ENCODE measurements around the gene FAM13B. TPM values are rescaled to one million over a fixed set of nuclear protein-coding genes. Genes with fewer than 3 reads are reported as not detected.
"Not testable (repeated sequence)": the region's sequence is repeated elsewhere in the genome, so short reads cannot be mapped to it uniquely, and the experiment has no call there.

Gene FAM13B
- total RNA-seq, 4 donors from 2014 or later, result 21.9 to 92.4 (median 32.7) TPM

DNA sequence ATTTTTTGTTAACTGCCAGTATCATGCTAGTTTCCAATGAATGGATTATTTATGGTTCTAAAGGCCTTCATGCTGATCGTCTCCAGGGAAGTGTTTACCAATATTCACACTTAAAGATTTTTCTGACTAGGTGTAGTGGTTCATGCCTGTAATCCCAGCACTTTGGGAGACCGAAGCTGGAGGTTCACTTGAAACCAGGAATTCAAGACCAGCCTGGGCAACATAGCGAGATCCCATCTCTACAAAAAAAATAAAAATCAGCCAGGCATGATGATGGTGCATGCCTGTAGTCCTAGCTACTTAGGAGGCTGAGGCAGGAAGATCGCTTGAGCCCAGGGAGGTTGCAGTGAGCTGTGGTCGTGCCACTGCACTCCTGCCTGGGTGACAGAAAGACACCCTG, 43.5 kb downstream of the FAM13B start:
- no peak overlapping the region for H3K27ac ChIP-seq
- no peaks in the 10 kb centered on the region for H3K9me3 ChIP-seq
- peaks cover 0 to 8% (median 0%) of the 10 kb centered on the region in 3 donors for H3K36me3 ChIP-seq
- DNase-seq, result no peak
- no peak overlapping the region for H3K4me3 ChIP-seq
- H3K4me1 ChIP-seq, result no peaks in the 10 kb centered on the region
- TF ChIP-seq, protein P1, sequence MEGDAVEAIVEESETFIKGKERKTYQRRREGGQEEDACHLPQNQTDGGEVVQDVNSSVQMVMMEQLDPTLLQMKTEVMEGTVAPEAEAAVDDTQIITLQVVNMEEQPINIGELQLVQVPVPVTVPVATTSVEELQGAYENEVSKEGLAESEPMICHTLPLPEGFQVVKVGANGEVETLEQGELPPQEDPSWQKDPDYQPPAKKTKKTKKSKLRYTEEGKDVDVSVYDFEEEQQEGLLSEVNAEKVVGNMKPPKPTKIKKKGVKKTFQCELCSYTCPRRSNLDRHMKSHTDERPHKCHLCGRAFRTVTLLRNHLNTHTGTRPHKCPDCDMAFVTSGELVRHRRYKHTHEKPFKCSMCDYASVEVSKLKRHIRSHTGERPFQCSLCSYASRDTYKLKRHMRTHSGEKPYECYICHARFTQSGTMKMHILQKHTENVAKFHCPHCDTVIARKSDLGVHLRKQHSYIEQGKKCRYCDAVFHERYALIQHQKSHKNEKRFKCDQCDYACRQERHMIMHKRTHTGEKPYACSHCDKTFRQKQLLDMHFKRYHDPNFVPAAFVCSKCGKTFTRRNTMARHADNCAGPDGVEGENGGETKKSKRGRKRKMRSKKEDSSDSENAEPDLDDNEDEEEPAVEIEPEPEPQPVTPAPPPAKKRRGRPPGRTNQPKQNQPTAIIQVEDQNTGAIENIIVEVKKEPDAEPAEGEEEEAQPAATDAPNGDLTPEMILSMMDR (IDR thresholded peaks at IDR 0.05), result no peak
- no peak for TF ChIP-seq POLR2A (IDR thresholded peaks at IDR 0.05)
- no peaks in the 10 kb centered on the region for H3K27me3 ChIP-seq

- Histone ChIP-seq H3K4me3 (no peak overlapping the region), H3K27ac (no peak overlapping the region), H3K4me1 (no peaks in the 10 kb centered on the region), H3K9me3 (no peaks in the 10 kb centered on the region), H3K27me3 (no peaks in the 10 kb centered on the region), H3K36me3 (peaks cover 0 to 13% (median 0%) of the 10 kb centered on the region in 3 donors)
- TF ChIP-seq, protein P1 (IDR thresholded peaks at IDR 0.05), result no peak
- TF ChIP-seq POLR2A (IDR thresholded peaks at IDR 0.05), result no peak
- DNase-seq, result no peak
Observed at GRCh38 chr5:137975208-137975607, 57.7 kb downstream of the FAM13B start.

- not testable (repeated sequence) for DNase-seq, H3K4me3 ChIP-seq, H3K9me3 ChIP-seq, H3K27ac ChIP-seq, H3K4me1 ChIP-seq, H3K27me3 ChIP-seq
- H3K36me3 ChIP-seq, result peaks cover 0 to 19% (median 0%) of the 10 kb centered on the region in 3 donors
Observed at GRCh38 chr5:137970384-137970783, 62.5 kb downstream of the FAM13B start.

DNA sequence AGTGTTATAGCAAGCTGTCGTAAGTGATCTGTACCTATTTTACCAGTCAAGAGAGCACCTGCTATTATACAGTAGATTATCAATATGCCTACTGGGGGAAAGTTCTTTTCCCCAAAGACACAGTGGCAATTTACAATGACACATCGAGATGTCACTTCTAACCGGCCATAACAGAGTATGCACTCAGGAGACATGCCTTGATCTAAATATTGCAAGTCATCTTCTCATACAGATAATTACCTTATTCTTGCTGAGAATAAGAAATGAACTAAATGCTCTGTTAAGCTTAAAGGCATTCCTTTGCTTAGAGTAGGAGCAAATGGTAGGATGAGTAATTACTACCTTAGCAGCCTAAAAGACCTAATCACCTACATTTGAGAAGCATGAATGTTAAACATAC, 72.1 kb downstream of the FAM13B start:
- no peak for DNase-seq
- H3K4me1 ChIP-seq, result no peaks in the 10 kb centered on the region
- no peak overlapping the region for H3K4me3 ChIP-seq
- H3K9me3 ChIP-seq, result no peaks in the 10 kb centered on the region
- no peak overlapping the region for H3K27ac ChIP-seq
- peaks cover 0 to 24% (median 0%) of the 10 kb centered on the region in 3 donors for H3K36me3 ChIP-seq
- no peak for TF ChIP-seq POLR2A (IDR thresholded peaks at IDR 0.05)
- TF ChIP-seq, protein P1 (IDR thresholded peaks at IDR 0.05), result no peak
- no peaks in the 10 kb centered on the region for H3K27me3 ChIP-seq

- TF ChIP-seq, protein P1 (IDR thresholded peaks at IDR 0.05), result no peak
- no peak overlapping the region for H3K4me3 ChIP-seq
- no peak overlapping the region for H3K27ac ChIP-seq
- no peaks in the 10 kb centered on the region for H3K4me1 ChIP-seq
- no peaks in the 10 kb centered on the region for H3K27me3 ChIP-seq
- H3K9me3 ChIP-seq, result no peaks in the 10 kb centered on the region
- DNase-seq, result no peak
- peaks cover 0 to 27% (median 0%) of the 10 kb centered on the region in 3 donors for H3K36me3 ChIP-seq
Observed at GRCh38 chr5:137960141-137960540, 72.7 kb downstream of the FAM13B start.

DNA sequence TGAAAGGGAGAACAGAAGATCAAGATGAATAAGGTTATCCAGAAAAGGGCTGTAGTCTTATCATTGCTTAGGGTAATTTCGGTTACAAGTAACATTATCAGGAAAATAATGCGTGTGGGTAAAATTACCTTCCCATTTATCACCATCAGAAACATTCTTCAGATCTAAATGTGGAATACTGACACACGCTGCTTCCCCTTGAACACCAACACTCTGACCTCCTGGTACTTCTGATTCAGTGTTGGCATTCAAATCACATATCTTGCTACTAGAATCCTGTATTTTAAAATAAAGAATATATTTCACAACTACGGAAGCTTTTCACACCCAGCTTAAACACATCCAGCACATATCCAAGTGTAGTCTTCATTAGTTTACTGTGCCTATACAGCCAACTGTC, 73.4 kb downstream of the FAM13B start:
- no peaks in the 10 kb centered on the region for H3K27me3 ChIP-seq
- TF ChIP-seq POLR2A (IDR thresholded peaks at IDR 0.05), result no peak
- TF ChIP-seq, protein P1 (IDR thresholded peaks at IDR 0.05), result no peak
- no peaks in the 10 kb centered on the region for H3K9me3 ChIP-seq
- H3K4me3 ChIP-seq, result no peak overlapping the region
- H3K4me1 ChIP-seq, result no peaks in the 10 kb centered on the region
- no peak overlapping the region for H3K27ac ChIP-seq
- peaks cover 0 to 22% (median 0%) of the 10 kb centered on the region in 3 donors for H3K36me3 ChIP-seq
- DNase-seq, result no peak

Measured in Peyer's patch (tissue), 4 donors.